ENCODE measurements around the gene KCNS3. TPM values are rescaled to one million over a fixed set of nuclear protein-coding genes. Genes with fewer than 3 reads are reported as not detected.

KCNS3 gene
- total and polyA plus RNA-seq, 9 of the 15 experiments (the other 6 are each of a cell fraction or from before 2014, with no cell fraction given): 0.01 to 0.75 (median 0.25) TPM

- TF ChIP-seq, protein P1, sequence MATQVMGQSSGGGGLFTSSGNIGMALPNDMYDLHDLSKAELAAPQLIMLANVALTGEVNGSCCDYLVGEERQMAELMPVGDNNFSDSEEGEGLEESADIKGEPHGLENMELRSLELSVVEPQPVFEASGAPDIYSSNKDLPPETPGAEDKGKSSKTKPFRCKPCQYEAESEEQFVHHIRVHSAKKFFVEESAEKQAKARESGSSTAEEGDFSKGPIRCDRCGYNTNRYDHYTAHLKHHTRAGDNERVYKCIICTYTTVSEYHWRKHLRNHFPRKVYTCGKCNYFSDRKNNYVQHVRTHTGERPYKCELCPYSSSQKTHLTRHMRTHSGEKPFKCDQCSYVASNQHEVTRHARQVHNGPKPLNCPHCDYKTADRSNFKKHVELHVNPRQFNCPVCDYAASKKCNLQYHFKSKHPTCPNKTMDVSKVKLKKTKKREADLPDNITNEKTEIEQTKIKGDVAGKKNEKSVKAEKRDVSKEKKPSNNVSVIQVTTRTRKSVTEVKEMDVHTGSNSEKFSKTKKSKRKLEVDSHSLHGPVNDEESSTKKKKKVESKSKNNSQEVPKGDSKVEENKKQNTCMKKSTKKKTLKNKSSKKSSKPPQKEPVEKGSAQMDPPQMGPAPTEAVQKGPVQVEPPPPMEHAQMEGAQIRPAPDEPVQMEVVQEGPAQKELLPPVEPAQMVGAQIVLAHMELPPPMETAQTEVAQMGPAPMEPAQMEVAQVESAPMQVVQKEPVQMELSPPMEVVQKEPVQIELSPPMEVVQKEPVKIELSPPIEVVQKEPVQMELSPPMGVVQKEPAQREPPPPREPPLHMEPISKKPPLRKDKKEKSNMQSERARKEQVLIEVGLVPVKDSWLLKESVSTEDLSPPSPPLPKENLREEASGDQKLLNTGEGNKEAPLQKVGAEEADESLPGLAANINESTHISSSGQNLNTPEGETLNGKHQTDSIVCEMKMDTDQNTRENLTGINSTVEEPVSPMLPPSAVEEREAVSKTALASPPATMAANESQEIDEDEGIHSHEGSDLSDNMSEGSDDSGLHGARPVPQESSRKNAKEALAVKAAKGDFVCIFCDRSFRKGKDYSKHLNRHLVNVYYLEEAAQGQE (IDR thresholded peaks at IDR 0.05; ENCODE audit: borderline replicate concordance): peak; percentile 49
- TF ChIP-seq, protein P1 (CRISPR knock-in tag; IDR thresholded peaks at IDR 0.05; ENCODE audit: low read depth): no peak
- TF ChIP-seq HOXB6 (CRISPR knock-in tag; IDR thresholded peaks at IDR 0.05; ENCODE audit: borderline replicate concordance) (no peak), ZBTB7A (IDR thresholded peaks at IDR 0.05; ENCODE audit: borderline replicate concordance, control insufficient read depth, low read depth, low read length) (peak; percentile 25; the same call in 1 of the 2 replicates), DACH1 (IDR thresholded peaks at IDR 0.05; ENCODE audit: partially characterized antibody) (no peak), ZNF239 (CRISPR knock-in tag; IDR thresholded peaks at IDR 0.05) (no peak), ZNF140 (CRISPR knock-in tag; IDR thresholded peaks at IDR 0.05) (no peak), SOX6 (IDR thresholded peaks at IDR 0.05) (no peak), NEUROD1 (IDR thresholded peaks at IDR 0.05; ENCODE audit: borderline replicate concordance, low read depth, low read length, partially characterized antibody) (no peak), U2AF2 (optimal IDR thresholded peaks at IDR 0.05; ENCODE audit: low read depth, low read length) (no peak), FOXK1 (CRISPR knock-in tag; IDR thresholded peaks at IDR 0.05; ENCODE audit: borderline replicate concordance) (no peak)
- TF ChIP-seq, protein P2, sequence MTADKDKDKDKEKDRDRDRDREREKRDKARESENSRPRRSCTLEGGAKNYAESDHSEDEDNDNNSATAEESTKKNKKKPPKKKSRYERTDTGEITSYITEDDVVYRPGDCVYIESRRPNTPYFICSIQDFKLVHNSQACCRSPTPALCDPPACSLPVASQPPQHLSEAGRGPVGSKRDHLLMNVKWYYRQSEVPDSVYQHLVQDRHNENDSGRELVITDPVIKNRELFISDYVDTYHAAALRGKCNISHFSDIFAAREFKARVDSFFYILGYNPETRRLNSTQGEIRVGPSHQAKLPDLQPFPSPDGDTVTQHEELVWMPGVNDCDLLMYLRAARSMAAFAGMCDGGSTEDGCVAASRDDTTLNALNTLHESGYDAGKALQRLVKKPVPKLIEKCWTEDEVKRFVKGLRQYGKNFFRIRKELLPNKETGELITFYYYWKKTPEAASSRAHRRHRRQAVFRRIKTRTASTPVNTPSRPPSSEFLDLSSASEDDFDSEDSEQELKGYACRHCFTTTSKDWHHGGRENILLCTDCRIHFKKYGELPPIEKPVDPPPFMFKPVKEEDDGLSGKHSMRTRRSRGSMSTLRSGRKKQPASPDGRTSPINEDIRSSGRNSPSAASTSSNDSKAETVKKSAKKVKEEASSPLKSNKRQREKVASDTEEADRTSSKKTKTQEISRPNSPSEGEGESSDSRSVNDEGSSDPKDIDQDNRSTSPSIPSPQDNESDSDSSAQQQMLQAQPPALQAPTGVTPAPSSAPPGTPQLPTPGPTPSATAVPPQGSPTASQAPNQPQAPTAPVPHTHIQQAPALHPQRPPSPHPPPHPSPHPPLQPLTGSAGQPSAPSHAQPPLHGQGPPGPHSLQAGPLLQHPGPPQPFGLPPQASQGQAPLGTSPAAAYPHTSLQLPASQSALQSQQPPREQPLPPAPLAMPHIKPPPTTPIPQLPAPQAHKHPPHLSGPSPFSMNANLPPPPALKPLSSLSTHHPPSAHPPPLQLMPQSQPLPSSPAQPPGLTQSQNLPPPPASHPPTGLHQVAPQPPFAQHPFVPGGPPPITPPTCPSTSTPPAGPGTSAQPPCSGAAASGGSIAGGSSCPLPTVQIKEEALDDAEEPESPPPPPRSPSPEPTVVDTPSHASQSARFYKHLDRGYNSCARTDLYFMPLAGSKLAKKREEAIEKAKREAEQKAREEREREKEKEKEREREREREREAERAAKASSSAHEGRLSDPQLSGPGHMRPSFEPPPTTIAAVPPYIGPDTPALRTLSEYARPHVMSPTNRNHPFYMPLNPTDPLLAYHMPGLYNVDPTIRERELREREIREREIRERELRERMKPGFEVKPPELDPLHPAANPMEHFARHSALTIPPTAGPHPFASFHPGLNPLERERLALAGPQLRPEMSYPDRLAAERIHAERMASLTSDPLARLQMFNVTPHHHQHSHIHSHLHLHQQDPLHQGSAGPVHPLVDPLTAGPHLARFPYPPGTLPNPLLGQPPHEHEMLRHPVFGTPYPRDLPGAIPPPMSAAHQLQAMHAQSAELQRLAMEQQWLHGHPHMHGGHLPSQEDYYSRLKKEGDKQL (CRISPR knock-in tag; IDR thresholded peaks at IDR 0.05; ENCODE audit: borderline replicate concordance): no peak
These were observed at the start of gene KCNS3 (continued) for GRCh38 chr2:17878281-17879136.
